ENCODE data around the gene EPC2. TPM values are rescaled to one million over a fixed set of nuclear protein-coding genes. Genes with fewer than 3 reads are reported as not detected.

Gene EPC2
- total RNA-seq, 2 experiments from 2014 or later: 16.7 to 16.9 TPM

GRCh38 chr2:148796735-148797512 is 152.4 kb downstream of the EPC2 start:
- Mint-ChIP-seq H3K36me3 (no peaks in the 10 kb centered on the region), H3K9me3 (peaks cover 2% of the 10 kb centered on the region), H3K27ac (no peak overlapping the region), H3K4me1 (ENCODE audit: low read depth) (no peaks in the 10 kb centered on the region), H3K27me3 (no peaks in the 10 kb centered on the region), H3K4me3 (no peak overlapping the region)
- intact Hi-C loops (cut with micrococcal nuclease): no loop called here
- no peak for DNase-seq
- ChIA-PET POLR2A (no interaction called here), CTCF (no interaction called here)

GRCh38 chr2:148802448-148803220 is 158.1 kb downstream of the EPC2 start:
- ChIA-PET POLR2A (no interaction called here), CTCF (no interaction called here)
- Mint-ChIP-seq H3K4me3 (no peak overlapping the region), H3K4me1 (ENCODE audit: low read depth) (no peaks in the 10 kb centered on the region), H3K9me3 (peaks cover 9% of the 10 kb centered on the region), H3K27me3 (peaks cover 3% of the 10 kb centered on the region), H3K36me3 (peaks cover 3% of the 10 kb centered on the region), H3K27ac (no peak overlapping the region)
- no peak for DNase-seq
- intact Hi-C loops (cut with micrococcal nuclease): no loop called here

GRCh38 chr2:148810081-148810480 is 165.5 kb downstream of the EPC2 start:
- DNase-seq: no peak
- H3K36me3 Mint-ChIP-seq: peaks cover 3% of the 10 kb centered on the region
- H3K4me3 Mint-ChIP-seq: no peak overlapping the region
- intact Hi-C loops (cut with micrococcal nuclease): no loop called here
- no peak overlapping the region for H3K27ac Mint-ChIP-seq
- H3K4me1 Mint-ChIP-seq (ENCODE audit: low read depth): peaks cover 17% of the 10 kb centered on the region
- CTCF ChIA-PET: no interaction called here
- peaks cover 9% of the 10 kb centered on the region for H3K27me3 Mint-ChIP-seq
- peaks cover 6% of the 10 kb centered on the region for H3K9me3 Mint-ChIP-seq
- POLR2A ChIA-PET: no interaction called here

- DNase-seq: no peak
- H3K36me3 Mint-ChIP-seq: no peaks in the 10 kb centered on the region
- no peak overlapping the region for H3K27ac Mint-ChIP-seq
- intact Hi-C loops (cut with micrococcal nuclease): no loop called here
- peaks cover 22% of the 10 kb centered on the region for H3K4me1 Mint-ChIP-seq (ENCODE audit: low read depth)
- POLR2A ChIA-PET: no interaction called here
- H3K9me3 Mint-ChIP-seq: peaks cover 2% of the 10 kb centered on the region
- H3K27me3 Mint-ChIP-seq: peaks cover 9% of the 10 kb centered on the region
- CTCF ChIA-PET: no interaction called here
- H3K4me3 Mint-ChIP-seq: no peak overlapping the region
Measured at GRCh38 chr2:148812306-148812705, 167.8 kb downstream of the EPC2 start.

GRCh38 chr2:148813603-148814065 is 169.1 kb downstream of the EPC2 start:
- peak; percentile 95 for DNase-seq
- H3K27me3 Mint-ChIP-seq: peaks cover 11% of the 10 kb centered on the region
- H3K36me3 Mint-ChIP-seq: no peaks in the 10 kb centered on the region
- H3K4me3 Mint-ChIP-seq: no peak overlapping the region
- CTCF ChIA-PET: no interaction called here
- peak overlapping the region; percentile 29 for H3K27ac Mint-ChIP-seq
- no peaks in the 10 kb centered on the region for H3K9me3 Mint-ChIP-seq
- POLR2A ChIA-PET: interaction anchor here (0.7 to 1.3 kb wide), 2 partner anchors 57 to 170 kb away, joined by 3 to 4 read pairs; no protein-coding TSS in a partner anchor
- intact Hi-C loops (cut with micrococcal nuclease): loop anchor here (1.0 to 2.0 kb wide), 5 partner anchors 62 to 289 kb away; partner anchors contain the start of gene KIF5C
- H3K4me1 Mint-ChIP-seq (ENCODE audit: low read depth): peaks cover 22% of the 10 kb centered on the region

- CTCF ChIA-PET: interaction anchor here (0.9 to 1.4 kb wide), 2 partner anchors 9 to 113 kb away, joined by 3 to 4 read pairs; no protein-coding TSS in a partner anchor
- H3K4me3 Mint-ChIP-seq: no peak overlapping the region
- DNase-seq: no peak
- POLR2A ChIA-PET: interaction anchor here (0.8 to 1.3 kb wide), 2 partner anchors 170 to 171 kb away, joined by 3 to 4 read pairs; no protein-coding TSS in a partner anchor
- peaks cover 22% of the 10 kb centered on the region for H3K4me1 Mint-ChIP-seq (ENCODE audit: low read depth)
- peaks cover 14% of the 10 kb centered on the region for H3K27me3 Mint-ChIP-seq
- H3K27ac Mint-ChIP-seq: peak overlapping the region; percentile 29
- intact Hi-C loops (cut with micrococcal nuclease): loop anchor here (2.0 kb wide), 1 partner anchor 102 kb away; no protein-coding TSS in a partner anchor
- H3K36me3 Mint-ChIP-seq: no peaks in the 10 kb centered on the region
- no peaks in the 10 kb centered on the region for H3K9me3 Mint-ChIP-seq
Measured at GRCh38 chr2:148814143-148814859, 169.8 kb downstream of the EPC2 start.

GRCh38 chr2:148814860-148815419 is 170.4 kb downstream of the EPC2 start:
- Mint-ChIP-seq H3K27me3 (peaks cover 12% of the 10 kb centered on the region), H3K4me1 (ENCODE audit: low read depth) (peaks cover 22% of the 10 kb centered on the region), H3K27ac (no peak overlapping the region), H3K36me3 (no peaks in the 10 kb centered on the region), H3K9me3 (no peaks in the 10 kb centered on the region), H3K4me3 (no peak overlapping the region)
- intact Hi-C loops (cut with micrococcal nuclease): loop anchor here (2.0 kb wide), 1 partner anchor 102 kb away; no protein-coding TSS in a partner anchor
- DNase-seq: no peak
- ChIA-PET CTCF (interaction anchor here (0.6 to 1.4 kb wide), 3 partner anchors 8 to 209 kb away, joined by 3 to 4 read pairs (median 3); no protein-coding TSS in a partner anchor), POLR2A (interaction anchor here (0.8 kb wide), 1 partner anchor 171 kb away, joined by 3 read pairs; no protein-coding TSS in a partner anchor)

GRCh38 chr2:148816176-148816575 is 171.6 kb downstream of the EPC2 start:
- H3K9me3 Mint-ChIP-seq: no peaks in the 10 kb centered on the region
- ChIA-PET CTCF (no interaction called here), POLR2A (interaction anchor here (1.4 kb wide), 1 partner anchor 60 kb away, joined by 3 read pairs; no protein-coding TSS in a partner anchor)
- H3K4me3 Mint-ChIP-seq: no peak overlapping the region
- no peak overlapping the region for H3K27ac Mint-ChIP-seq
- no peak for DNase-seq
- H3K27me3 Mint-ChIP-seq: peaks cover 12% of the 10 kb centered on the region
- peaks cover 22% of the 10 kb centered on the region for H3K4me1 Mint-ChIP-seq (ENCODE audit: low read depth)
- H3K36me3 Mint-ChIP-seq: no peaks in the 10 kb centered on the region
- intact Hi-C loops (cut with micrococcal nuclease): no loop called here

GRCh38 chr2:148817210-148817708 is 172.7 kb downstream of the EPC2 start:
- DNase-seq: no peak
- Mint-ChIP-seq H3K27me3 (peaks cover 12% of the 10 kb centered on the region), H3K9me3 (no peaks in the 10 kb centered on the region), H3K36me3 (no peaks in the 10 kb centered on the region), H3K27ac (no peak overlapping the region), H3K4me3 (peak overlapping the region; percentile 33), H3K4me1 (ENCODE audit: low read depth) (peaks cover 22% of the 10 kb centered on the region)
- CTCF ChIA-PET: interaction anchor here (0.6 to 1.2 kb wide), 3 partner anchors 13 to 200 kb away, joined by 3 read pairs; no protein-coding TSS in a partner anchor
- POLR2A ChIA-PET: interaction anchor here (1.4 kb wide), 1 partner anchor 59 kb away, joined by 3 read pairs; no protein-coding TSS in a partner anchor
- intact Hi-C loops (cut with micrococcal nuclease): no loop called here

- no peaks in the 10 kb centered on the region for H3K9me3 Mint-ChIP-seq
- intact Hi-C loops (cut with micrococcal nuclease): no loop called here
- H3K4me3 Mint-ChIP-seq: no peak overlapping the region
- no peaks in the 10 kb centered on the region for H3K36me3 Mint-ChIP-seq
- peaks cover 10% of the 10 kb centered on the region for H3K27me3 Mint-ChIP-seq
- DNase-seq: no peak
- CTCF ChIA-PET: no interaction called here
- POLR2A ChIA-PET: no interaction called here
- peaks cover 15% of the 10 kb centered on the region for H3K4me1 Mint-ChIP-seq (ENCODE audit: low read depth)
- no peak overlapping the region for H3K27ac Mint-ChIP-seq
Measured at GRCh38 chr2:148819019-148819585, 174.6 kb downstream of the EPC2 start.

GRCh38 chr2:148824190-148824589 is 179.6 kb downstream of the EPC2 start:
- H3K27me3 Mint-ChIP-seq: peaks cover 4% of the 10 kb centered on the region
- POLR2A ChIA-PET: no interaction called here
- H3K36me3 Mint-ChIP-seq: no peaks in the 10 kb centered on the region
- H3K27ac Mint-ChIP-seq: no peak overlapping the region
- H3K9me3 Mint-ChIP-seq: no peaks in the 10 kb centered on the region
- no peaks in the 10 kb centered on the region for H3K4me1 Mint-ChIP-seq (ENCODE audit: low read depth)
- CTCF ChIA-PET: no interaction called here
- intact Hi-C loops (cut with micrococcal nuclease): no loop called here
- no peak for DNase-seq
- no peak overlapping the region for H3K4me3 Mint-ChIP-seq

Data from activated CD4-positive, alpha-beta memory T cell treated with anti-CD3 and anti-CD28 coated beads for 36 hours (primary cell).